Measurements from ENCODE around the gene ARAP2.

DNA sequence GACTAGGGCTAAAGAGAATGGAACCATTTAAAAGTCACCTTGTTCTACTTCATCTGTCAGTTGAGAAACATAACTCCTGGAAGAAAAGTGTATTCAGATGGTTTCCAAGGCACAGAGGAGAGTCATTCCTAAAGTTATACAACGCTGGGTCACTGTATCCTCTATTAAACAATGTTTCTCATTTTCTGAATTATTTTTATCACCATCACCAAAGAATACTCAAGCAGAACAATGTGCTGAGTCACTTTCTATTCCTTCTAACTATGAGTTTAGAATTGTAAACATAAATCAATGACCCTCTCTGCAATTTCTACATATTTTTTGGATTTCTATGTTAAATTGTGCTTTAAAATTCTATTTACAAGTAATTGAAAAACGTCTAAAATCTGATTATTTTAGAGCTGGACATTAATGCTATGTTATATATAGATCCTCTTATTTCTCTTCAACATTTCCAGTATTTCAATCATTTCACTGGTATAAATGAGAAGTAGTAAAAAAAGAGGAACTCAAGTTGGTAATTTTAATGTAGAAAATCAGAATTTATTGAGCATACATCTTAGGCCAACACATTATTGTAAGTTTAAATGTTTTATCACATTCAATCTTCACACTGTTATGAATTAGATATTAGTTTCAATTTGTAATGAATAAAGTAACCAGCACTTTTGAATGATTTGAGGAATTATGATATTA, 44.6 kb upstream of the ARAP2 start:
- no peak for TF ChIP-seq CTCF (optimal IDR thresholded peaks at IDR 0.05 in 1 of 3, IDR thresholded peaks at IDR 0.05 in 1 of 3, conservative IDR thresholded peaks at IDR 0.05 in 1 of 3; ENCODE audit: extremely low read depth in 1 of 3, insufficient read depth in 2 of 3, low read length in 3 of 3)
- no peak for TF ChIP-seq EZH2 (IDR thresholded peaks at IDR 0.05; ENCODE audit: low read length)

Measured in keratinocyte (primary cell).